GM23248 (cell line): ENCODE measurements around the gene SGPL1.

ENCODE experiments used
- EZH2 ChIP-seq: fragments of 200-600 bp; sonication (generic); IDR thresholded peaks from 2 replicates; pipeline ENCODE4 v1.6.1; 2018; ENCODE audit warnings: antibody characterized with exemption, mild to moderate bottlenecking; ENCODE audit not compliant: insufficient read depth, poor library complexity, severe bottlenecking
- EZH2phosphoT487 ChIP-seq: fragments of 200-600 bp; sonication (generic); IDR thresholded peaks from 2 replicates; pipeline ENCODE4 v1.6.1; 2018; ENCODE audit warnings: antibody characterized with exemption, moderate library complexity, mild to moderate bottlenecking, low read depth; ENCODE audit not compliant: insufficient read depth

DNA sequence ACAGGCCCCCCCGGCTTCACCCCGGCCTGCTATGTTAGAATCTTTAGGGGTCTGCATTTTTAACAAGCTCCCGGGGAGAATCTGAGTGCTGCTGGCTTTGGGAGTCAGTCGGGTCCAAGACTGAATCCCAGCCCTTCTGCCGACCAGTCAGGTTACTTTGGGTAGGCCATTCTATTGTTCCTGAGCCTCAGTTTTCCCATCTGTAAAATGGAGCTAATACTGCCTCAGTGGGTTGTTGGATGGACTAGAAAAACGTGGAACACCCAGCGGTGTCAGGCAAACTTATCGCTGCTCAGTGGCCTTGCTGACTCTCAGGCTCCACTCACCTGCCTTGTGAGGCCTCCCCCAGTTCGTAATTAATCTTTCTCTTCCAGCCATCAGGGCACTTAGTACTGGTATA, 42.3 kb upstream of the SGPL1 start:
- TF ChIP-seq EZH2phosphoT487 (no peak), EZH2 (no peak)
